ENCODE measurements around the gene UBA7. TPM values are rescaled to one million over a fixed set of nuclear protein-coding genes. Genes with fewer than 3 reads are reported as not detected.
A peak's percentile ranks its signal among the peaks of the same experiment; 100 is the strongest.

UBA7 gene
- polyA plus RNA-seq, 1 donor from 2014 or later, result 4.0 TPM

DNA sequence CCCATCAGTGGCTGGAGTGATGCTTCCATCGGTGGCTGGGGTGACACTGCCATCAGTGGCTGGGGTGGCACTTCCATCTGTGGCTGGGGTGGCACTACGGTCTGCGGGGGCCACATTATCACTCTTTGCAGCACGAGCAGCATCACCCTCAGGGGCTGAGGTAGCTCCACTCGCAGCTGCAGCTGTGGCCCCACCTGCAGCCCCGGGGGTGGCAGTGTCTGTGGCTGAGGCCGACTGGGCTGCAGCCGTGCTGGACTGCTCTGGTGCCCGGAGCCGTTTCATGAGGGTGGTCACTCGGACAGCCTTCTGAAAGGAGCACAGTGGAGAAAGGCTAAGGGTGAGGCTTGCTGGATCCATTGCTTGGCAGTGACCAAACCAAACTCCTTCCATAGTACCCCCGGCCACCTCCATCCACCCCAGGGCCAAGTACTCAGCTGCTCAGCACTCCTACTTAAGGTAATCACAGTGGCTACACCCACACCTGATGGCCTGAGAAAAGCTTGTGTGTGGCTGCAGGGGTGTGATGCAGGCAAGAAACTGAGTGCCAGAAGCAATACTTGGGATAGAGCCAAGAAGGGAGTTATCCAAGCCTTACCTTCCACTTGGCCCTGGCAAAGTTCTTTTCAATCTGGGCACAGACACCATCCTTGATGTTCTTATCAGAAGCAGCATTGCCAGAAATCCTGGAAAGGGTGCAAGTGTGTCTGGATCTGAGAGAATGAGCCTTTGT, 46.0 kb upstream of the UBA7 start:
- TF ChIP-seq, protein P1, sequence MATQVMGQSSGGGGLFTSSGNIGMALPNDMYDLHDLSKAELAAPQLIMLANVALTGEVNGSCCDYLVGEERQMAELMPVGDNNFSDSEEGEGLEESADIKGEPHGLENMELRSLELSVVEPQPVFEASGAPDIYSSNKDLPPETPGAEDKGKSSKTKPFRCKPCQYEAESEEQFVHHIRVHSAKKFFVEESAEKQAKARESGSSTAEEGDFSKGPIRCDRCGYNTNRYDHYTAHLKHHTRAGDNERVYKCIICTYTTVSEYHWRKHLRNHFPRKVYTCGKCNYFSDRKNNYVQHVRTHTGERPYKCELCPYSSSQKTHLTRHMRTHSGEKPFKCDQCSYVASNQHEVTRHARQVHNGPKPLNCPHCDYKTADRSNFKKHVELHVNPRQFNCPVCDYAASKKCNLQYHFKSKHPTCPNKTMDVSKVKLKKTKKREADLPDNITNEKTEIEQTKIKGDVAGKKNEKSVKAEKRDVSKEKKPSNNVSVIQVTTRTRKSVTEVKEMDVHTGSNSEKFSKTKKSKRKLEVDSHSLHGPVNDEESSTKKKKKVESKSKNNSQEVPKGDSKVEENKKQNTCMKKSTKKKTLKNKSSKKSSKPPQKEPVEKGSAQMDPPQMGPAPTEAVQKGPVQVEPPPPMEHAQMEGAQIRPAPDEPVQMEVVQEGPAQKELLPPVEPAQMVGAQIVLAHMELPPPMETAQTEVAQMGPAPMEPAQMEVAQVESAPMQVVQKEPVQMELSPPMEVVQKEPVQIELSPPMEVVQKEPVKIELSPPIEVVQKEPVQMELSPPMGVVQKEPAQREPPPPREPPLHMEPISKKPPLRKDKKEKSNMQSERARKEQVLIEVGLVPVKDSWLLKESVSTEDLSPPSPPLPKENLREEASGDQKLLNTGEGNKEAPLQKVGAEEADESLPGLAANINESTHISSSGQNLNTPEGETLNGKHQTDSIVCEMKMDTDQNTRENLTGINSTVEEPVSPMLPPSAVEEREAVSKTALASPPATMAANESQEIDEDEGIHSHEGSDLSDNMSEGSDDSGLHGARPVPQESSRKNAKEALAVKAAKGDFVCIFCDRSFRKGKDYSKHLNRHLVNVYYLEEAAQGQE (IDR thresholded peaks at IDR 0.05; ENCODE audit: borderline replicate concordance), result no peak
- TF ChIP-seq EP300 (conservative IDR thresholded peaks at IDR 0.05; ENCODE audit: poor library complexity, severe bottlenecking) (no peak), MXI1 (conservative IDR thresholded peaks at IDR 0.05; ENCODE audit: poor library complexity, severe bottlenecking) (no peak), RAD21 (conservative IDR thresholded peaks at IDR 0.05) (no peak), EZH2 (IDR thresholded peaks at IDR 0.05; ENCODE audit: borderline replicate concordance, insufficient read depth, low read length, poor library complexity, severe bottlenecking) (no peak)
- TF ChIP-seq, protein P2, sequence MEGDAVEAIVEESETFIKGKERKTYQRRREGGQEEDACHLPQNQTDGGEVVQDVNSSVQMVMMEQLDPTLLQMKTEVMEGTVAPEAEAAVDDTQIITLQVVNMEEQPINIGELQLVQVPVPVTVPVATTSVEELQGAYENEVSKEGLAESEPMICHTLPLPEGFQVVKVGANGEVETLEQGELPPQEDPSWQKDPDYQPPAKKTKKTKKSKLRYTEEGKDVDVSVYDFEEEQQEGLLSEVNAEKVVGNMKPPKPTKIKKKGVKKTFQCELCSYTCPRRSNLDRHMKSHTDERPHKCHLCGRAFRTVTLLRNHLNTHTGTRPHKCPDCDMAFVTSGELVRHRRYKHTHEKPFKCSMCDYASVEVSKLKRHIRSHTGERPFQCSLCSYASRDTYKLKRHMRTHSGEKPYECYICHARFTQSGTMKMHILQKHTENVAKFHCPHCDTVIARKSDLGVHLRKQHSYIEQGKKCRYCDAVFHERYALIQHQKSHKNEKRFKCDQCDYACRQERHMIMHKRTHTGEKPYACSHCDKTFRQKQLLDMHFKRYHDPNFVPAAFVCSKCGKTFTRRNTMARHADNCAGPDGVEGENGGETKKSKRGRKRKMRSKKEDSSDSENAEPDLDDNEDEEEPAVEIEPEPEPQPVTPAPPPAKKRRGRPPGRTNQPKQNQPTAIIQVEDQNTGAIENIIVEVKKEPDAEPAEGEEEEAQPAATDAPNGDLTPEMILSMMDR (IDR thresholded peaks at IDR 0.05; ENCODE audit: poor library complexity, severe bottlenecking), result no peak
- Histone ChIP-seq H3K4me2 (ENCODE audit: low read length) (no peak overlapping the region), H3K27me3 (ENCODE audit: insufficient read depth, low read depth, low read length) (no peaks in the 10 kb centered on the region), H3K79me2 (replicated peaks; ENCODE audit: insufficient read depth, low read length) (peaks cover 16% of the 10 kb centered on the region), H3K9me3 (ENCODE audit: low read length) (no peaks in the 10 kb centered on the region), H3K4me3 (ENCODE audit: low read length) (no peak overlapping the region), H3K36me3 (ENCODE audit: insufficient read depth, low read length) (no peaks in the 10 kb centered on the region), H4K20me1 (ENCODE audit: insufficient read depth) (no peaks in the 10 kb centered on the region), H3K9ac (ENCODE audit: low read length) (no peak overlapping the region), H3K27ac (ENCODE audit: low read length) (no peak overlapping the region), H3K9me2 (ENCODE audit: insufficient read depth, low read length) (no peaks in the 10 kb centered on the region), H2AFZ (ENCODE audit: low read depth, low read length) (no peak overlapping the region), H3F3A (ENCODE audit: insufficient read depth, low read length, poor library complexity, severe bottlenecking) (no peaks in the 10 kb centered on the region)

DNA sequence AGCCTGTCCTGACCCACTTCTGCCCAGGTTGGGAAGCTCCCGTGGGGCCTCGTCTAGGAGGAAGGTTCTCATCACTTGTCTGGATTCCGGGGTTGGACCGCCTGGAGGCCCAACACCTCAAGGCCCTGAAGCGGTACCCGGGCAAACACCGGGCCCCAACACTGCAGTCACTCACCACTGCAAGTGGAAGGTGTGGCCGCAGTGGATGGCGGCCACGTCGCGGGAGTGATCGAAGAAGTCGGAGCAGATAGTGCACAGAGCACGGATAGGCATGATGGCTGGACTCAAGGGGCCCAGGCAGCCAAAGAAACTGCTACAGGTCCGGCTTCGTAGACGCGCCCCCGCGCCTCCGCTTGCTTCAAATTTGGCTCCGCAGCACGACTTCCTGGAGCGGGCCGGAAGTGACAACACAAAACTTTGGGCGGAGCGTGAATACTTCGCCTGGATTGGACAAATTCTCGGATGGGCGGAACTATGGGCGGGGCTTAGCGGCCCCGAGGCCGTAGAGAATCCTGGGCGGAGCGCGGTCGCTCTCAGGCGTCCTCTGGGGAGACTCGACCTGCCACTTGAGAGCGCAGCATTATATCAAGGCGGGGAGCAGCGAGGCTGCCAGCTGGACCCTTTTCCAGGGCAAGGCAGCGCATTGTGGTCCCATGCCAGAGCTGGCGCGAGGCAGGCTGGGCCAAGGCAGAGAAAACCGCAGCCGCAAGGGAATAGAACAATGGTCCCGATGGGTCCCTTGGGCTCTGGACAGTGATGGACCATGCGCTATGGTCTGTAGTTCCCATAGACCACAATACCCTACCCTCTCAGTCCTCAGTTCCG, 42.6 kb upstream of the UBA7 start, which contains the start of gene TRAIP:
Gene TRAIP (minus strand): TSS at position 384 of the 825 bp plus-strand sequence. CDS start 111 bp downstream, at position 273.
- no peaks in the 10 kb centered on the region for H3F3A ChIP-seq (ENCODE audit: insufficient read depth, low read length, poor library complexity, severe bottlenecking)
- no peaks in the 10 kb centered on the region for H4K20me1 ChIP-seq (ENCODE audit: insufficient read depth)
- H3K79me2 ChIP-seq (replicated peaks; ENCODE audit: insufficient read depth, low read length), result peaks cover 6% of the 10 kb centered on the region
- no peaks in the 10 kb centered on the region for H3K36me3 ChIP-seq (ENCODE audit: insufficient read depth, low read length)
- peak within 1 kb of the TSS; percentile 84 for H3K27ac ChIP-seq (ENCODE audit: low read length)
- H3K27me3 ChIP-seq (ENCODE audit: insufficient read depth, low read depth, low read length), result no peaks in the 10 kb centered on the region
- peak within 1 kb of the TSS; percentile 79 for H3K4me2 ChIP-seq (ENCODE audit: low read length)
- H2AFZ ChIP-seq (ENCODE audit: low read depth, low read length), result peak within 1 kb of the TSS; percentile 40
- TF ChIP-seq EP300 (conservative IDR thresholded peaks at IDR 0.05; ENCODE audit: poor library complexity, severe bottlenecking), result peak; percentile 34
- TF ChIP-seq POLR2AphosphoS5 (IDR thresholded peaks at IDR 0.05), result peak; percentile 91
- peak; percentile 96 for TF ChIP-seq MXI1 (conservative IDR thresholded peaks at IDR 0.05; ENCODE audit: poor library complexity, severe bottlenecking)
- TF ChIP-seq, protein P2 (IDR thresholded peaks at IDR 0.05; ENCODE audit: poor library complexity, severe bottlenecking), result peak; percentile 36
- TF ChIP-seq TAF1 (IDR thresholded peaks at IDR 0.05; ENCODE audit: low read depth), result peak; percentile 76
- peak; percentile 63 for TF ChIP-seq SMC3 (conservative IDR thresholded peaks at IDR 0.05; ENCODE audit: poor library complexity)
- TF ChIP-seq, protein P1 (IDR thresholded peaks at IDR 0.05; ENCODE audit: borderline replicate concordance), result peak; percentile 51
- TF ChIP-seq RAD21 (conservative IDR thresholded peaks at IDR 0.05), result peak; percentile 60
- no peak for TF ChIP-seq EZH2 (IDR thresholded peaks at IDR 0.05; ENCODE audit: borderline replicate concordance, insufficient read depth, low read length, poor library complexity, severe bottlenecking)
- H3K9me2 ChIP-seq (ENCODE audit: insufficient read depth, low read length), result no peaks in the 10 kb centered on the region
- peak within 1 kb of the TSS; percentile 73 for H3K9ac ChIP-seq (ENCODE audit: low read length)
- peak within 1 kb of the TSS; percentile 92 for H3K4me3 ChIP-seq (ENCODE audit: low read length)
- no peaks in the 10 kb centered on the region for H3K9me3 ChIP-seq (ENCODE audit: low read length)
